Osteoblast (primary cell): ENCODE data around the gene FUOM. TPM values are rescaled to one million over a fixed set of nuclear protein-coding genes. Genes with fewer than 3 reads are reported as not detected.
"Not testable (repeated sequence)": the region's sequence is repeated elsewhere in the genome, so short reads cannot be mapped to it uniquely, and the experiment has no call there.

Experiments used
- DNase-seq: peaks from one replicate; pipeline ENCODE4 v3.0.0; 2011; ENCODE audit warnings: low spot score, mixed read lengths; ENCODE audit not compliant: insufficient read length; ENCODE audit errors: missing footprints
- H2AFZ ChIP-seq: 2 replicates; pipeline ENCODE4 v1.6.0; 2011; ENCODE audit warnings: mild to moderate bottlenecking, low read length
- H3K27ac ChIP-seq: 2 replicates; pipeline ENCODE4 v1.5.1; 2011; ENCODE audit warnings: mild to moderate bottlenecking, low read depth, low read length, moderate library complexity
- H3K27me3 ChIP-seq: 2 replicates; pipeline ENCODE4 v1.6.0; 2012; ENCODE audit warnings: mild to moderate bottlenecking, control low read depth, inconsistent platforms, low read length, moderate library complexity; ENCODE audit not compliant: insufficient read depth
- H3K36me3 ChIP-seq: 2 replicates; pipeline ENCODE4 v1.5.1; 2011; ENCODE audit warnings: mild to moderate bottlenecking, low read length, control low read depth, moderate library complexity; ENCODE audit not compliant: insufficient read depth
- H3K4me1 ChIP-seq: 2 replicates; pipeline ENCODE4 v1.5.1; 2011; ENCODE audit warnings: mild to moderate bottlenecking, low read length, control low read depth, moderate library complexity; ENCODE audit not compliant: insufficient read depth
- H3K4me2 ChIP-seq: 2 replicates; pipeline ENCODE4 v1.6.0; 2011; ENCODE audit warnings: mild to moderate bottlenecking, low read length; ENCODE audit not compliant: insufficient read depth
- H3K4me3 ChIP-seq: fragments of 200-600 bp; sonication (generic); 3 replicates; pipeline ENCODE4 v1.5.1; 2012; ENCODE audit warnings: mild to moderate bottlenecking, low read length, inconsistent platforms; ENCODE audit not compliant: insufficient read depth
- H3K79me2 ChIP-seq: 2 replicates; pipeline ENCODE4 v1.6.0; 2012; ENCODE audit warnings: mild to moderate bottlenecking, low read length, control low read depth, inconsistent platforms; ENCODE audit not compliant: insufficient read depth
- H3K9me3 ChIP-seq: 2 replicates; pipeline ENCODE4 v1.5.1; 2011; ENCODE audit warnings: low read depth, low read length, control low read depth
- H4K20me1 ChIP-seq: 2 replicates; pipeline ENCODE4 v1.6.0; 2012; ENCODE audit warnings: mild to moderate bottlenecking, low read length, control low read depth; ENCODE audit not compliant: insufficient read depth
- total RNA-seq: library from RNA; depleted of rRNA; stranded (reverse); fragments of >200 nt; gene quantifications from 2 replicates; pipeline ENCODE4 v1.2.3, GENCODE V29; 2012
- TF ChIP-seq, protein P1 (sequence below): IDR thresholded peaks from 2 replicates; pipeline ENCODE4 v1.5.1; 2011; ENCODE audit warnings: mild to moderate bottlenecking, low read depth, low read length, moderate library complexity; ENCODE audit errors: extremely low read depth

FUOM gene
- total RNA-seq, 1 donor, result 5.1 TPM

DNA sequence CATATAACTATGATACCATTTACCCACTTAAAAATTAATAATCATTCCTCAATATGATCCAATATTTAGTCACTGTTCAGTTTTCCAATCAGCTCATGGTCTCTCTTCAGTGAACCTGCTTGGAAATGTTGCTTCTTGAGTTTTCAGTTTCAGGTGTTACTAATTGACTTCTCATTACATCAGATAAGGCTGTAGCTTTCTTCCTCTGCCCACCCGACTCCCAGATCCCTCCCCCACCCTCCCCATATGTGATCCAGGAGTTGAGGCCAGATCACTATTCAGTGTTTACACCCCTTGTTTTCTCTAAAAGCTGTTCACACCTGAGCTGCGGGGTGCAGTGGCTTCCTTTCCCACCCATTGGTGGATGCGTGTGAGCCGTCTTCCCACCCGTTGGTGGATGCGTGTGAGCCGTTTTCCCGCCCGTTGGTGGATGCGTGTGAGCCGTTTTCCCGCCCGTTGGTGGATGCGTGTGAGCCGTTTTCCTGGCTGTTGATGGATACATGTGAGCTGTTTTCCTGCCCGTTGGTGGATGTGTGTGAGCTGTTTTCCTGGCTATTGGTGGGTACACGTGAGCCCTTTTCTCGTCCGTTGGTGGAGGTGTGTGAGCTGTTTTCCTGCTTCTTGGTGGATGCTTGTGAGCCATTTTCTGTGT lies 32.9 kb upstream of the FUOM start:
- Histone ChIP-seq H3K79me2 (peaks cover 17% of the 10 kb centered on the region), H3K36me3 (peaks cover 4% of the 10 kb centered on the region), H3K4me1 (peaks cover 4% of the 10 kb centered on the region), H3K27me3 (no peaks in the 10 kb centered on the region), H3K27ac (no peak overlapping the region), H3K4me2 (no peak overlapping the region), H2AFZ (no peak overlapping the region), H4K20me1 (peaks cover 2% of the 10 kb centered on the region), H3K4me3 (no peak overlapping the region), H3K9me3 (no peaks in the 10 kb centered on the region)
- TF ChIP-seq, protein P1, sequence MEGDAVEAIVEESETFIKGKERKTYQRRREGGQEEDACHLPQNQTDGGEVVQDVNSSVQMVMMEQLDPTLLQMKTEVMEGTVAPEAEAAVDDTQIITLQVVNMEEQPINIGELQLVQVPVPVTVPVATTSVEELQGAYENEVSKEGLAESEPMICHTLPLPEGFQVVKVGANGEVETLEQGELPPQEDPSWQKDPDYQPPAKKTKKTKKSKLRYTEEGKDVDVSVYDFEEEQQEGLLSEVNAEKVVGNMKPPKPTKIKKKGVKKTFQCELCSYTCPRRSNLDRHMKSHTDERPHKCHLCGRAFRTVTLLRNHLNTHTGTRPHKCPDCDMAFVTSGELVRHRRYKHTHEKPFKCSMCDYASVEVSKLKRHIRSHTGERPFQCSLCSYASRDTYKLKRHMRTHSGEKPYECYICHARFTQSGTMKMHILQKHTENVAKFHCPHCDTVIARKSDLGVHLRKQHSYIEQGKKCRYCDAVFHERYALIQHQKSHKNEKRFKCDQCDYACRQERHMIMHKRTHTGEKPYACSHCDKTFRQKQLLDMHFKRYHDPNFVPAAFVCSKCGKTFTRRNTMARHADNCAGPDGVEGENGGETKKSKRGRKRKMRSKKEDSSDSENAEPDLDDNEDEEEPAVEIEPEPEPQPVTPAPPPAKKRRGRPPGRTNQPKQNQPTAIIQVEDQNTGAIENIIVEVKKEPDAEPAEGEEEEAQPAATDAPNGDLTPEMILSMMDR, result no peak
- no peak for DNase-seq

DNA sequence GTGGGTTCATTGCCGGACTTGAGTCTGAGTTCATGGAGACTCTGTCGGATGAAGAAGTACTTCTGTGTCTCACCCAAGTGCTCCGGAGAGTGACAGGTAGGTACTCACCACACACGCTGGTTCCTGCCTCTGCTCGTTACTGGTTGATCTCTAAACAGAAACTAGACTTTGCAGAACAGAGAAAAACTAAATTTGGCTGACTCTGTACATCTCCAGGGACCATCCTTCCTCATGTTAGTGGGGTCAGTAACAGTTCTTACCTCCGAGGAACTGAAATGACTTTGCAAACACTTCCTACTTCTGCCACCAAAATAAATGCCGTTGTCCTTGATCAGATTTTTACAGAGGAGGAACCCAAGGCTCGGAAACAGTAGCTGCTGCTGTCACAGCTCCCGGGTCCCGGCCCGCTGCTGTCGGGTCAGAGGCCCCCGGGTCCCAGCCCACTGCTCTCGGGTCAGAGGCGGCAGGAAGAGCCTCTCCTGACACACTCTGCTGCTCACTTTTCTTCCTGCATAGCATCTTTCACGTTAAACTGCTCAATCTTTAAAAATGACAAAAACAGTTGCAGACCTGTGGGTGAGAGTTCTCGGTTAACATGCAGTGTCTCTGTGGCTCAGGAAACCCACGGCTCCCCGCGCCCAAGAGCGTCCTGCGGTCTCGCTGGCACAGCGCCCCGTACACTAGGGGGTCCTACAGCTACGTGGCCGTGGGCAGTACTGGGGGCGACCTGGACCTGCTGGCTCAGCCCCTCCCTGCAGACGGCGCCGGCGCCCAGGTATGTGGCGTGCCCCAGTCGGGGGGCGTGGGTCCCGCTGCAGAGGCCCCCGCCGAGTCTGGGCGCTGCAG lies 31.4 kb upstream of the FUOM start:
- Histone ChIP-seq H4K20me1 (no peaks in the 10 kb centered on the region), H2AFZ (no peak overlapping the region), H3K79me2 (peaks cover 2% of the 10 kb centered on the region), H3K36me3 (no peaks in the 10 kb centered on the region), H3K27me3 (no peaks in the 10 kb centered on the region), H3K4me1 (peaks cover 4% of the 10 kb centered on the region), H3K9me3 (no peaks in the 10 kb centered on the region), H3K27ac (no peak overlapping the region), H3K4me2 (no peak overlapping the region), H3K4me3 (no peak overlapping the region)
- TF ChIP-seq, protein P1, result no peak
- no peak for DNase-seq

DNA sequence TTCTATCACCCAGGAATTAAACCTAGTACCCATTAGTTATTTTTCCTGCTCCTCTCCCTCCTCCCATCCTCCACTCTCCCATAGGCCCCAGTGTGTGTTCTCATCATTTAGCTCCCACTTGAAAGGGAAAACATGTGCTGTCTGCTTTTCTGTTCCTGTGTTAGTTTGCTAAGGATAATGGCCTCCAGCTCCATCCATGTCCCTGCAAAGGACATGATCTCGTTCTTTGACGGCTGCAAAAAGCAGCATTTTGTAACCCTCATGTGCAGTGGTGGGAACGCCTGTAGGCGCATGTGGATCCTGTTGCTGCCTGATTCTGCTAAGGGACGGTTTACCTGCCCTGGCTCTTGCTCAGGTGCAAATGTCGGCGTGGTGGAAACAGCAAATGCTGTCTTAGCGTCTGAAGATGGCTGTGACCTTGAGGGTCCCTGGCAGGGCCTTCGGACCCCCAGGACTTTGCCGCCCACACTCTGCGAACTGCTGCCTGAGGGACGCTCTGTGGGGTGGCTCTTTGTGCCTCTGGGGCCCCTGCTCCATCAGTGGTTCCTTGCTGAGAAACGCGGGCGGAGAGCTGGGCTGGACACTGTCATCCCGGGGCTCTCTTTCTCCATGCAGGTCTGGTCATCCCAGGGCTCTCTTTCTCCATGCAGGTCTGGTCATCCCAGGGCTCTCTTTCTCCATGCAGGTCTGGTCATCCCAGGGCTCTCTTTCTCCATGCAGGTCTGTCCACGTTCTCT lies 30.6 kb upstream of the FUOM start:
- Histone ChIP-seq H3K79me2 (no peaks in the 10 kb centered on the region), H3K9me3 (no peaks in the 10 kb centered on the region), H2AFZ (no peak overlapping the region), H3K4me3 (no peak overlapping the region), H3K4me2 (no peak overlapping the region), H3K4me1 (peaks cover under 1% of the 10 kb centered on the region), H3K36me3 (no peaks in the 10 kb centered on the region), H3K27me3 (no peaks in the 10 kb centered on the region), H4K20me1 (no peaks in the 10 kb centered on the region), H3K27ac (no peak overlapping the region)
- DNase-seq, result no peak
- TF ChIP-seq, protein P1, result no peak

DNA sequence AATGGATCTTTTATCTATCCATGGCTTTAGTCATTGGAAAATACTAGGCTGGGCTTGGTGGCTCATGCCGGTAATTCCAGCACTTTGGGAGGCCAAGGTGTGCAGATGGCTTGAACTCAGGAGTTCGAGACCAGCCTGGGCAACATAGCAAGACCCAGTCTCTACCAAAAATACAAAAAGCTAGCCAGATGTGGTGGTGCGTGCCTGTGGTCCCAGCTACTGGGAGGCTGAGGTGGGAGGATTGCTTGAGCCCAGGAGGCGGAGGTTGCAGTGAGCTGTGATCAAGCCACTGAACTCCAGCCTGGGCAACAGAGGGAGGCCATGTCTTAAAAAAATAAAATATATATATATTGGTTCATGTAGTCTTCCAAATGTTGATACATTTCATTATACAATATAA lies 29.1 kb upstream of the FUOM start:
- not testable (repeated sequence) for DNase-seq, H3K79me2 ChIP-seq, H3K27ac ChIP-seq, H3K4me2 ChIP-seq, H4K20me1 ChIP-seq, H3K27me3 ChIP-seq, H3K4me1 ChIP-seq, H3K9me3 ChIP-seq, H3K36me3 ChIP-seq, H3K4me3 ChIP-seq, H2AFZ ChIP-seq
